ENCODE data around the gene EYS. TPM values are rescaled to one million over a fixed set of nuclear protein-coding genes. Genes with fewer than 3 reads are reported as not detected.

Gene EYS
- total and polyA plus RNA-seq, 2 of the 8 experiments (the other 6 are each of a cell fraction or from before 2014, with no cell fraction given) = 0.05 to 0.13 TPM

DNA sequence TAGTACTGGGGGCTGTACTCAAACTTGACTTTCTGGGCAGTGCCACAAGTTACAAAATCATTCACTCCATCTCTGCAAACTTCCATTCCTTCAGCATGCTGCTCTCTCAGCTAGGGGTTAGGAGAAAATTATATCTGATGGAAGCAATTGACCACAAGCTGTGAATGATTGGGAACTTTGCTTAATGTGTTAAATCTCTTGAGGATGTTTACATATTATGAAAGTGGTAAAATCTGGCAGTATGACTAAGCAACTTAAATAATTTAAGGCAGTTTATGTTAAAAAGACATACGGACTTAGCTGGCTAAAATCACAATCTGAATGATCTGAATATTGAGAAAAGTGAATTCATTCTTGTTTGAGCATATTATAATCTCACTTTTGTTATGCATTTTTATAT is 1656.4 kb downstream of the EYS start:
- Histone ChIP-seq H3K27ac (ENCODE audit: low read depth, low read length) (no peak overlapping the region), H2AFZ (ENCODE audit: low read length) (no peak overlapping the region), H2AK5ac (ENCODE audit: low read depth, low read length) (no peak overlapping the region), H4K91ac (replicated peaks; ENCODE audit: insufficient read length, low read length) (no peak overlapping the region), H2BK20ac (ENCODE audit: low read length) (no peak overlapping the region), H3K4me2 (ENCODE audit: insufficient read depth in 1 of 2, low read depth in 2 of 2, low read length in 2 of 2) (no peak overlapping the region), H3K18ac (ENCODE audit: extremely low read depth, low read length) (no peak overlapping the region), H3K14ac (ENCODE audit: insufficient read length) (no peak overlapping the region), H3K23me2 (ENCODE audit: low read depth, low read length) (no peaks in the 10 kb centered on the region), H2BK12ac (ENCODE audit: low read depth, low read length) (no peak overlapping the region), H3K23ac (ENCODE audit: insufficient read length) (no peak overlapping the region), H3K36me3 (ENCODE audit: control insufficient read depth in 2 of 4, insufficient read depth in 4 of 4, low read length in 3 of 4) (no peaks in the 10 kb centered on the region), H2BK15ac (ENCODE audit: low read length) (no peak overlapping the region), H2BK120ac (replicated peaks; ENCODE audit: low read depth, low read length) (no peak overlapping the region), H3K9me3 (ENCODE audit: insufficient read depth in 2 of 2, low read depth in 1 of 2, low read length in 1 of 2) (no peaks in the 10 kb centered on the region), H4K5ac (ENCODE audit: insufficient read length, low read depth, low read length) (no peak overlapping the region), H3K4me1 (replicated peaks in 1 of 4; ENCODE audit: control insufficient read depth in 3 of 4, insufficient read depth in 4 of 4, low read length in 3 of 4) (no peaks in the 10 kb centered on the region), H3K4me3 (ENCODE audit: extremely low read depth in 1 of 4, insufficient read depth in 2 of 4, low read depth in 3 of 4, low read length in 4 of 4) (no peak overlapping the region), H2BK5ac (ENCODE audit: low read depth, low read length) (no peak overlapping the region), H3K79me2 (ENCODE audit: control insufficient read depth in 1 of 2, insufficient read depth in 2 of 2, low read length in 2 of 2) (no peaks in the 10 kb centered on the region), H4K8ac (ENCODE audit: extremely low read depth, insufficient read depth, low read length) (no peak overlapping the region), H3K79me1 (ENCODE audit: low read depth, low read length) (no peaks in the 10 kb centered on the region), H3K4ac (replicated peaks; ENCODE audit: insufficient read length, low read depth, low read length) (no peak overlapping the region), H3K56ac (replicated peaks; ENCODE audit: insufficient read length, low read depth, low read length) (no peak overlapping the region), H3K27me3 (replicated peaks in 1 of 4; ENCODE audit: control insufficient read depth in 3 of 4, extremely low read depth in 1 of 4, insufficient read depth in 3 of 4, low read length in 3 of 4) (no peaks in the 10 kb centered on the region), H3K9ac (replicated peaks in 1 of 4; ENCODE audit: extremely low read depth in 1 of 4, low read depth in 3 of 4, low read length in 3 of 4) (no peak overlapping the region), H4K20me1 (replicated peaks in 1 of 2; ENCODE audit: control insufficient read depth in 1 of 2, insufficient read depth in 2 of 2, low read length in 2 of 2) (no peaks in the 10 kb centered on the region)
- no peak for DNase-seq (ENCODE audit: low read depth in 1 of 2, low spot score in 2 of 2)
- CTCF ChIA-PET (ENCODE audit: partially characterized antibody) = no interaction called here
- no peak for FAIRE-seq
- WGBS, 2 experiments (ENCODE audit: extremely low coverage in 1 of 2, insufficient coverage in 1 of 2, insufficient read length in 1 of 2, insufficient replicate concordance in 2 of 2, low coverage in 1 of 2, low lambda C conversion rate in 2 of 2, missing lambda C conversion rate in 1 of 2) = 75% methylated on average over 1 of the region's 1 CpG; no CpG with 5 or more reads in 1 of the 2 experiments
- POLR2A ChIA-PET (ENCODE audit: partially characterized antibody) = no interaction called here
- no peak for TF ChIP-seq NANOG (IDR thresholded peaks at IDR 0.05; ENCODE audit: insufficient read depth, low read depth, low read length, poor library complexity, severe bottlenecking)
- TF ChIP-seq EGR1 (IDR thresholded peaks at IDR 0.05; ENCODE audit: borderline replicate concordance, low read depth, low read length) = no peak
- no peak for TF ChIP-seq RFX5 (IDR thresholded peaks at IDR 0.05; ENCODE audit: borderline replicate concordance, low read depth, low read length)
- TF ChIP-seq SIN3A (conservative IDR thresholded peaks at IDR 0.05 in 1 of 2, IDR thresholded peaks at IDR 0.05 in 1 of 2; ENCODE audit: low read depth in 1 of 2, low read length in 2 of 2) = no peak
- no peak for TF ChIP-seq POU5F1 (IDR thresholded peaks at IDR 0.05; ENCODE audit: low read depth, low read length)
- TF ChIP-seq, protein P1, sequence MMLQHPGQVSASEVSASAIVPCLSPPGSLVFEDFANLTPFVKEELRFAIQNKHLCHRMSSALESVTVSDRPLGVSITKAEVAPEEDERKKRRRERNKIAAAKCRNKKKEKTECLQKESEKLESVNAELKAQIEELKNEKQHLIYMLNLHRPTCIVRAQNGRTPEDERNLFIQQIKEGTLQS (IDR thresholded peaks at IDR 0.05; ENCODE audit: insufficient read depth, low read depth, low read length) = no peak
- no peak for TF ChIP-seq SIX5 (IDR thresholded peaks at IDR 0.05; ENCODE audit: low read depth, low read length)
- no peak for TF ChIP-seq ZNF274 (IDR thresholded peaks at IDR 0.05; ENCODE audit: borderline replicate concordance, extremely low read depth, low read length)
- TF ChIP-seq CTCF (IDR thresholded peaks at IDR 0.05; ENCODE audit: control extremely low read depth in 1 of 3, insufficient read depth in 1 of 3, low read depth in 1 of 3, low read length in 3 of 3) = no peak
- TF ChIP-seq RAD21 (IDR thresholded peaks at IDR 0.05 in 1 of 2, conservative IDR thresholded peaks at IDR 0.05 in 1 of 2; ENCODE audit: low read depth in 2 of 2, low read length in 2 of 2) = no peak

All from H1 (cell line).